ENCODE measurements around the gene RNF224.

RNF224 gene

GRCh38 chr9:137271696-137272076 lies 44.4 kb downstream of the RNF224 start:
- TF ChIP-seq CTCF (IDR thresholded peaks at IDR 0.05) = no peak
- Histone ChIP-seq H3K4me1 (peaks cover 4% of the 10 kb centered on the region), H2AFZ (no peak overlapping the region), H3K4me3 (ENCODE audit: low read depth, low read length) (no peak overlapping the region), H3K9me3 (ENCODE audit: control insufficient read depth, low read length) (no peaks in the 10 kb centered on the region), H3K79me2 (no peaks in the 10 kb centered on the region), H3K27ac (no peak overlapping the region), H3K27me3 (ENCODE audit: control insufficient read depth, insufficient read depth, low read length) (no peaks in the 10 kb centered on the region), H3K36me3 (ENCODE audit: control insufficient read depth, insufficient read depth, low read length) (no peaks in the 10 kb centered on the region), H3K9ac (no peak overlapping the region), H3K4me2 (ENCODE audit: low read length) (no peak overlapping the region)

DNA sequence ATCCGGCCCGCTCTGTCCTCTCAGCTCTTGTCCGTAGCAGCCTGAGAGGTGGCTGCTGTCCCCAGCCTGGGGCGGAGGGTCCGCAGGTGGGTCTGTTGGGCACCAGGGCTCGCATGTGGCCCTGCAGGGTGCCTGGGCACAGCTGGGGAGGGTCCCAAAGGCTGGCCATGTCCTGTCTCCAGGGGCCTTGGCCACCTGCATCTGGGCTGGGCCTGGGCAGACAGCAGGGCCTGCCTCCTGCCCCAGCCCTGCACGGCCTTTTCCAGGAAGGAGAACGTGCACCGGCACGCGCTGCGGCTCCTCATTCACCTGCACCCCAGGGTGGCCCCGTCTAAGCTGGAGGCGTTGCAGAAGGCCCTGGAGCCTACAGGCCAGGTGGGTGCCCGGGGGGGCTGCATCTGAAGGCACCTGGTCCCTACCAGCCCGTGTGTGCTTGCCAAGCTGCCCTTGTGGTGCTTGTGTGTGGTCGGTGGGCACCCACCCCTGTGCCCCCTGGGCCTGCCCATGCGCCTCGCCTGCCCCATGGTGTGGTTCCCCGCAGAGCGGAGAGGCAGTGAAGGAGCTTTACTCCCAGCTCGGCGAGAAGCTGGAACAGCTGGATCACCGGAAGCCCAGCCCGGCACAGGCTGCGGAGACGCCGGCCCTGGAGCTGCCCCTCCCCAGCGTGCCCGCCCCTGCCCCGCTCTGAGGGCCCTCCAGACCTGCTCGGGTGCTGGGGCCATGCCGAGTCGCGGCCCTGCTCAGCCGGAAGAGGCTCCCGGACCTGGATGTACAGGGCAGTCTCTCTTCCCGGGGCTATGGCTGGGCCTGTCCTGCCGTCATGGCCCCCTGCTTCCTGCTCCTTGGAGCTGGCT lies 45.2 kb downstream of the RNF224 start:
- Histone ChIP-seq H3K79me2 (no peaks in the 10 kb centered on the region), H3K36me3 (ENCODE audit: control insufficient read depth, insufficient read depth, low read length) (no peaks in the 10 kb centered on the region), H3K4me1 (peaks cover 4% of the 10 kb centered on the region)

GRCh38 chr9:137273095-137273490 lies 45.8 kb downstream of the RNF224 start:
- no peak for TF ChIP-seq CTCF (IDR thresholded peaks at IDR 0.05)
- Histone ChIP-seq H3K4me2 (ENCODE audit: low read length) (no peak overlapping the region), H3K4me1 (peaks cover 4% of the 10 kb centered on the region)

More for the DNA sequence above, 45.2 kb downstream of the RNF224 start:
- no peak overlapping the region for H3K27ac ChIP-seq
- no peaks in the 10 kb centered on the region for H3K9me3 ChIP-seq (ENCODE audit: control insufficient read depth, low read length)
- H2AFZ ChIP-seq = no peak overlapping the region
- no peak overlapping the region for H3K4me2 ChIP-seq (ENCODE audit: low read length)
- H3K9ac ChIP-seq = no peak overlapping the region
- H3K27me3 ChIP-seq (ENCODE audit: control insufficient read depth, insufficient read depth, low read length) = no peaks in the 10 kb centered on the region
- TF ChIP-seq CTCF (IDR thresholded peaks at IDR 0.05) = no peak
- H3K4me3 ChIP-seq (ENCODE audit: low read depth, low read length) = no peak overlapping the region

DNA sequence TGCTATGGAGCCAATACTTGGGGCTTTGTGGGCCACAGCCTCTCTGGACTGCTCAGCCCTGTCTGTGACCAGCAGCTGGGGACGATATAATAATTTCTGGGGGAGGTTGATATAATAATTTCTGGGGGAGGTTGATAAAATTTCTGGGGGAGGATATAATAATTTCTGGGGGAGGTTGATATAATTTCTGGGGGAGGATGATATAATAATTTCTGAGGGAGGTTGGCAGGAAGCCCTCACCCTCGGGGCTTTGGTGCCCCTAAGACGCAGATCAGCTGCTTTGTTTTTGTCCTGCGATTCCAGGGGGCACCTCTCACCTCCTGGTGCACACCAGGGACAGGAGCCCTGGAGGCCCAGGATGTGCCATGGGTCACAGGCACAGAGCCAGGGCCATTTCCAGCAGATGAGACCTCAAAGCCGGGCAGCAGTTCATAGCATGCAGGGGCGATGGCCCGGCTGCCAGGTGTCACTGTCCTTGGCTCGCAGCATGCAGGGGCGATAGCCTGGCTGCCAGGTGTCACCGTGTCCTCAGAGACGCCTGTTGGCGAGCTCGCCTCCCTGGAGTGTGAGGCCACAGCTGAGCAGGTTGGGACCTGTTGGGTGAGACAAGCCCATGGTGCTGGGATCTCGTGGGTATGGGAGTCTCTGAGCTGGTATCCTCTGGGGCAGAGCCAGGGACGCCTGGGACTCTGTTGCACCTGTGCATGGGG lies 46.5 kb downstream of the RNF224 start:
- no peak for TF ChIP-seq CTCF (IDR thresholded peaks at IDR 0.05)
- H3K36me3 ChIP-seq (ENCODE audit: control insufficient read depth, insufficient read depth, low read length) = no peaks in the 10 kb centered on the region
- no peak overlapping the region for H3K4me3 ChIP-seq (ENCODE audit: low read depth, low read length)
- H3K4me1 ChIP-seq = peaks cover 1% of the 10 kb centered on the region
- no peaks in the 10 kb centered on the region for H3K27me3 ChIP-seq (ENCODE audit: control insufficient read depth, insufficient read depth, low read length)
- no peaks in the 10 kb centered on the region for H3K9me3 ChIP-seq (ENCODE audit: control insufficient read depth, low read length)
- H3K9ac ChIP-seq = no peak overlapping the region
- H2AFZ ChIP-seq = no peak overlapping the region
- H3K4me2 ChIP-seq (ENCODE audit: low read length) = no peak overlapping the region
- H3K79me2 ChIP-seq = no peaks in the 10 kb centered on the region
- H3K27ac ChIP-seq = no peak overlapping the region

More at GRCh38 chr9:137273095-137273490, 45.8 kb downstream of the RNF224 start:
- Histone ChIP-seq H3K27me3 (ENCODE audit: control insufficient read depth, insufficient read depth, low read length) (no peaks in the 10 kb centered on the region), H3K36me3 (ENCODE audit: control insufficient read depth, insufficient read depth, low read length) (no peaks in the 10 kb centered on the region), H3K9me3 (ENCODE audit: control insufficient read depth, low read length) (no peaks in the 10 kb centered on the region), H3K4me3 (ENCODE audit: low read depth, low read length) (no peak overlapping the region), H2AFZ (no peak overlapping the region), H3K27ac (no peak overlapping the region), H3K9ac (no peak overlapping the region), H3K79me2 (no peaks in the 10 kb centered on the region)
